ENCODE results near the gene DISP3. TPM values are rescaled to one million over a fixed set of nuclear protein-coding genes. Genes with fewer than 3 reads are reported as not detected.
"Not testable (repeated sequence)": the region's sequence is repeated elsewhere in the genome, so short reads cannot be mapped to it uniquely, and the experiment has no call there.

The DISP3 gene
- total and polyA plus RNA-seq, 2 experiments from 2014 or later, result 0.18 to 0.74 TPM

- no peaks in the 10 kb centered on the region for H3K27me3 ChIP-seq
- DNase-seq (ENCODE audit: low read depth in 1 of 2, low spot score in 1 of 2), result no peak
- no peaks in the 10 kb centered on the region for H3K36me3 ChIP-seq
- no peak for TF ChIP-seq CTCF (IDR thresholded peaks at IDR 0.05; ENCODE audit: low read depth, low read length)
- no peaks in the 10 kb centered on the region for H3K4me1 ChIP-seq (ENCODE audit: low read depth)
- no peak overlapping the region for H3K4me3 ChIP-seq
- H3K27ac ChIP-seq, result no peak overlapping the region
- H3K9me3 ChIP-seq (ENCODE audit: low read depth), result no peaks in the 10 kb centered on the region
Measured at GRCh38 chr1:11578004-11578403, 99.0 kb downstream of the DISP3 start.

GRCh38 chr1:11579506-11579905 lies 100.6 kb downstream of the DISP3 start:
- no peaks in the 10 kb centered on the region for H3K9me3 ChIP-seq (ENCODE audit: low read depth)
- no peaks in the 10 kb centered on the region for H3K27me3 ChIP-seq
- H3K4me3 ChIP-seq, result no peak overlapping the region
- H3K27ac ChIP-seq, result no peak overlapping the region
- no peak for TF ChIP-seq CTCF (IDR thresholded peaks at IDR 0.05; ENCODE audit: low read depth, low read length)
- no peaks in the 10 kb centered on the region for H3K4me1 ChIP-seq (ENCODE audit: low read depth)
- no peaks in the 10 kb centered on the region for H3K36me3 ChIP-seq
- no peak for DNase-seq (ENCODE audit: low read depth in 1 of 2, low spot score in 1 of 2)

- H3K4me1 ChIP-seq (ENCODE audit: low read depth); H3K4me3 ChIP-seq; H3K36me3 ChIP-seq; DNase-seq (ENCODE audit: low read depth in 1 of 2, low spot score in 1 of 2); H3K27me3 ChIP-seq; H3K9me3 ChIP-seq (ENCODE audit: low read depth); H3K27ac ChIP-seq: not testable (repeated sequence)
Measured at GRCh38 chr1:11580049-11580448, 101.1 kb downstream of the DISP3 start.

- no peak for DNase-seq (ENCODE audit: low read depth in 1 of 2, low spot score in 1 of 2)
- Histone ChIP-seq H3K36me3 (no peaks in the 10 kb centered on the region), H3K4me3 (no peak overlapping the region), H3K4me1 (ENCODE audit: low read depth) (no peaks in the 10 kb centered on the region), H3K27me3 (no peaks in the 10 kb centered on the region), H3K27ac (no peak overlapping the region), H3K9me3 (ENCODE audit: low read depth) (no peaks in the 10 kb centered on the region)
- no peak for TF ChIP-seq CTCF (IDR thresholded peaks at IDR 0.05; ENCODE audit: low read depth, low read length)
Measured at GRCh38 chr1:11581445-11581991, 102.6 kb downstream of the DISP3 start.

GRCh38 chr1:11585389-11585788 lies 106.4 kb downstream of the DISP3 start:
- TF ChIP-seq CTCF (IDR thresholded peaks at IDR 0.05; ENCODE audit: low read depth, low read length), result no peak
- no peak overlapping the region for H3K4me3 ChIP-seq
- H3K36me3 ChIP-seq, result no peaks in the 10 kb centered on the region
- no peak overlapping the region for H3K27ac ChIP-seq
- no peaks in the 10 kb centered on the region for H3K27me3 ChIP-seq
- no peak for DNase-seq (ENCODE audit: low read depth in 1 of 2, low spot score in 1 of 2)
- no peaks in the 10 kb centered on the region for H3K4me1 ChIP-seq (ENCODE audit: low read depth)
- no peaks in the 10 kb centered on the region for H3K9me3 ChIP-seq (ENCODE audit: low read depth)

Other genes with a start within 250 kb of the DISP3 start
- 44.9 and 45.7 TPM in 2 replicates for gene MTOR, start 216.6 kb upstream of the DISP3 start, total RNA-seq
- gene MTOR, start 216.6 kb upstream of the DISP3 start, polyA plus RNA-seq, result 19.2 and 21.5 TPM in 2 replicates
- 8.0 and 18.7 TPM in 2 replicates for gene UBIAD1, start 206.0 kb upstream of the DISP3 start, total RNA-seq
- gene UBIAD1, start 206.0 kb upstream of the DISP3 start, polyA plus RNA-seq, result 16.6 and 16.9 TPM in 2 replicates
- 15.8 and 20.9 TPM in 2 replicates for gene FBXO2, start 175.3 kb downstream of the DISP3 start, total RNA-seq
- gene FBXO2, start 175.3 kb downstream of the DISP3 start, polyA plus RNA-seq, result 28.3 and 29.8 TPM in 2 replicates
- gene FBXO44, start 175.7 kb downstream of the DISP3 start, total RNA-seq, result 53.0 and 58.8 TPM in 2 replicates
- gene FBXO44, start 175.7 kb downstream of the DISP3 start, polyA plus RNA-seq, result 43.6 and 57.0 TPM in 2 replicates
- gene FBXO6, start 185.0 kb downstream of the DISP3 start, total RNA-seq, result 9.2 and 9.4 TPM in 2 replicates
- 10.3 and 15.0 TPM in 2 replicates for gene FBXO6, start 185.0 kb downstream of the DISP3 start, polyA plus RNA-seq
- gene MAD2L2, start 202.0 kb downstream of the DISP3 start, total RNA-seq, result 92.7 and 102 TPM in 2 replicates
- gene MAD2L2, start 202.0 kb downstream of the DISP3 start, polyA plus RNA-seq, result 115 and 148 TPM in 2 replicates
- gene DRAXIN, start 212.6 kb downstream of the DISP3 start, total RNA-seq, result 0.25 and 0.36 TPM in 2 replicates
- gene DRAXIN, start 212.6 kb downstream of the DISP3 start, polyA plus RNA-seq, result 0.27 TPM in 1 of 2 replicates, not detected in the other